H1 (cell line): Measurements from ENCODE around the gene CGNL1. TPM values are rescaled to one million over a fixed set of nuclear protein-coding genes. Genes with fewer than 3 reads are reported as not detected.

ENCODE experiments used
- EP300 ChIP-seq, 2 experiments: IDR thresholded peaks; 1 replicate in 1 of 2; 2 replicates in 1 of 2; pipeline ENCODE4 v1.6.1; 2011 to 2012; ENCODE audit warnings: low read depth in 2 of 2, low read length in 2 of 2, mild to moderate bottlenecking in 2 of 2, borderline replicate concordance in 1 of 2, inconsistent platforms in 1 of 2, moderate library complexity in 1 of 2
- polyA plus RNA-seq, 7 experiments: library from polyadenylated mRNA; depleted of rRNA in 3 of 7; stranded (reverse) in 5 of 7; unstranded in 2 of 7; fragments of >200 nt in 5 of 7; fragments of 200-250 nt in 2 of 7; gene quantifications; 1 replicate in 5 of 7; 2 replicates in 1 of 7; 4 replicates in 1 of 7; pipeline versions ENCODE4 v1.2.1 to v1.2.3, GENCODE V29; 2011 to 2013; ENCODE audit warnings: missing spikeins in 2 of 7, mixed read lengths in 2 of 7
- total RNA-seq: library from RNA; stranded (reverse); fragmentation: NEBNext Ultra II Directional; extraction: Animal tissue kit (Norgen Biotek cat#: 25700); gene quantifications from 2 replicates; pipeline ENCODE4 v1.2.1, GENCODE V29; 2021

CGNL1 gene
- total and polyA plus RNA-seq, 2 of the 8 experiments (the other 6 are each of a cell fraction or from before 2014, with no cell fraction given), result 21.8 to 75.6 TPM

DNA sequence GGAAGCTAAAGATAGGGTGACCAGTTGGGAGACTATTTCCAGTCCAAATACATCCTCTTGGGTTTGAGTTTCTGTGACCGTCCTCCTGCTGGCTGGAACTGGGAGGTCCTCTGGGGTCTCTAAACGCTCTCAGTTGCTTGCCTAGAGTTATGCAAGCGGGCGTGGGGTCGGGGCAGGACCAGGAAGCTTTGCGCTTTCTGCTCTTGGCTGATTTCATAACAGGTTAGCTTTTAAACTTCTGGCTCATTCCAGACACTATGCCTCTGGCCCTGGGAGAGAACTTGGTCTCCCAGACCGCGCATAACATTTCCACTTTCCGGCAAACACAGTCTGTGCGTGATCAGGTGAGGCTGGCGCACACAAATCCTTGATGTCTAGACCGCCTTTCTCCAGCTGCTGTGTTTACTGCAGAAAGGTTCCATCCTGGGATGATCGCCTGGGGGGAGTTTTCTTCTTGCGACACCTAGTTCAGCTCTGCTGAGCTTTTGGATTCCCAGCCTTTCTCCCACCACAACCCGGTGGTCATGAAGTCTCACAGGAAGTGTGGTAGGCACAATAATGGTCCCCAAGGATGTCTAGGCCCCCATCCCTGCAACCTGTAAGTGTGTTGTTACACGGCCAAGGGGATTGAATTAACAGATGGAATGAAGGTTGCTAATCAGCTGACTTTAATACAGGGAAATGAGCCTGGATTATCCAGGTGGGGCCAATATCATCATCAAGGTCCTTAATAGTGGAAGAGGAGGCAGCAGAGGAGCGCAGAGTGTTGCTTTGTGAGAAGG, 23.6 kb upstream of the CGNL1 start (continued):
- TF ChIP-seq EP300 (IDR thresholded peaks at IDR 0.05; ENCODE audit: borderline replicate concordance in 1 of 2, low read depth in 2 of 2, low read length in 2 of 2), result no peak
